Measurements from ENCODE around the gene ENAH. TPM values are rescaled to one million over a fixed set of nuclear protein-coding genes. Genes with fewer than 3 reads are reported as not detected.
A peak's percentile ranks its signal among the peaks of the same experiment; 100 is the strongest.

ENAH gene
- total RNA-seq, 4 donors from 2014 or later, result 22.9 to 109 (median 78.3) TPM

GRCh38 chr1:225593414-225593813 lies 59.5 kb downstream of the ENAH start:
- Histone ChIP-seq H3K27ac (peak overlapping the region in 1 of 2 donors; percentile 6), H3K4me3 (no peak overlapping the region), H3K9me3 (no peaks in the 10 kb centered on the region), H3K27me3 (no peaks in the 10 kb centered on the region), H3K36me3 (no peaks in the 10 kb centered on the region), H3K4me1 (peaks cover 0 to 7% of the 10 kb centered on the region in 2 donors)
- TF ChIP-seq, protein P1, sequence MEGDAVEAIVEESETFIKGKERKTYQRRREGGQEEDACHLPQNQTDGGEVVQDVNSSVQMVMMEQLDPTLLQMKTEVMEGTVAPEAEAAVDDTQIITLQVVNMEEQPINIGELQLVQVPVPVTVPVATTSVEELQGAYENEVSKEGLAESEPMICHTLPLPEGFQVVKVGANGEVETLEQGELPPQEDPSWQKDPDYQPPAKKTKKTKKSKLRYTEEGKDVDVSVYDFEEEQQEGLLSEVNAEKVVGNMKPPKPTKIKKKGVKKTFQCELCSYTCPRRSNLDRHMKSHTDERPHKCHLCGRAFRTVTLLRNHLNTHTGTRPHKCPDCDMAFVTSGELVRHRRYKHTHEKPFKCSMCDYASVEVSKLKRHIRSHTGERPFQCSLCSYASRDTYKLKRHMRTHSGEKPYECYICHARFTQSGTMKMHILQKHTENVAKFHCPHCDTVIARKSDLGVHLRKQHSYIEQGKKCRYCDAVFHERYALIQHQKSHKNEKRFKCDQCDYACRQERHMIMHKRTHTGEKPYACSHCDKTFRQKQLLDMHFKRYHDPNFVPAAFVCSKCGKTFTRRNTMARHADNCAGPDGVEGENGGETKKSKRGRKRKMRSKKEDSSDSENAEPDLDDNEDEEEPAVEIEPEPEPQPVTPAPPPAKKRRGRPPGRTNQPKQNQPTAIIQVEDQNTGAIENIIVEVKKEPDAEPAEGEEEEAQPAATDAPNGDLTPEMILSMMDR (IDR thresholded peaks at IDR 0.05), result no peak
- no peak for TF ChIP-seq POLR2A (IDR thresholded peaks at IDR 0.05)
- intact Hi-C loops (cut with DNase I; ENCODE audit: low total_unique reads), result no loop called here
- DNase-seq, result no peak

DNA sequence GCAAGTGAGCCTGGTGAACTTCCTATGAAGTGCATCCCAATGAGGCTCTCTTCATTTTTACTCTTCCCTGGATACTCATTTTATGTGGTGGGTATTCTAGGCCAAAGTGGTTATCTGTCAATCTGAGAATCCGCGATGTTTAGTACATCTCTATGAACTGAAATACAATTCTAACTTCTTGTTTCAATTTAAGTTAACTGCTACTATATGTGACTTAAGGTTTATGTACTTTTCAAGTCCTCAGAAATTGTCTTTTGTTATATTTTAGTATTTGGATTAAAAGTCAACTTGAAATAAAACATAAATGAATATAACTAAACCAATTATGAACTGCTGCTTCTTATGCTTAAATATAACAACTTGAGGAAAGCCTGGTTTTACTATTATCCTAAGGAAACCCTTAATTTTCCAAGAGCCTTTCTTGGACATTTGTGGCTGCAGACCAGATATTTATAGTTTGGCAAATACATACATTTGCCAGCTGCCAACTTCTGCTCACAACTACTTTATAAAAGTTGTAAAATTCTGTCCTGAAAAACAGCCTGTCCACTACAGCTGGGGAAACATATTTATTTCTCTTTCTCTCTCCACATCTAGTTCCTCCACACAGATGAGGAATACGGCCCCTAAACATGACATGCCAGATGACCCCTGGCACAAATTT lies 60.4 kb downstream of the ENAH start:
- no peak overlapping the region for H3K4me3 ChIP-seq
- intact Hi-C loops (cut with DNase I; ENCODE audit: low total_unique reads), result no loop called here
- no peak for DNase-seq
- TF ChIP-seq, protein P1 (IDR thresholded peaks at IDR 0.05), result no peak
- TF ChIP-seq POLR2A (IDR thresholded peaks at IDR 0.05), result no peak
- no peaks in the 10 kb centered on the region for H3K9me3 ChIP-seq
- no peaks in the 10 kb centered on the region for H3K27me3 ChIP-seq
- H3K27ac ChIP-seq, result peak overlapping the region in 1 of 2 donors; percentile 6
- no peaks in the 10 kb centered on the region for H3K36me3 ChIP-seq
- H3K4me1 ChIP-seq, result peaks cover 0 to 7% of the 10 kb centered on the region in 2 donors

GRCh38 chr1:225587310-225587709 lies 65.6 kb downstream of the ENAH start:
- H3K27ac ChIP-seq, result no peak overlapping the region
- no peaks in the 10 kb centered on the region for H3K27me3 ChIP-seq
- intact Hi-C loops (cut with DNase I; ENCODE audit: low total_unique reads), result no loop called here
- H3K4me3 ChIP-seq, result no peak overlapping the region
- H3K9me3 ChIP-seq, result no peaks in the 10 kb centered on the region
- H3K4me1 ChIP-seq, result no peaks in the 10 kb centered on the region
- DNase-seq, result no peak
- no peak for TF ChIP-seq POLR2A (IDR thresholded peaks at IDR 0.05)
- TF ChIP-seq, protein P1 (IDR thresholded peaks at IDR 0.05), result no peak
- H3K36me3 ChIP-seq, result no peaks in the 10 kb centered on the region

DNA sequence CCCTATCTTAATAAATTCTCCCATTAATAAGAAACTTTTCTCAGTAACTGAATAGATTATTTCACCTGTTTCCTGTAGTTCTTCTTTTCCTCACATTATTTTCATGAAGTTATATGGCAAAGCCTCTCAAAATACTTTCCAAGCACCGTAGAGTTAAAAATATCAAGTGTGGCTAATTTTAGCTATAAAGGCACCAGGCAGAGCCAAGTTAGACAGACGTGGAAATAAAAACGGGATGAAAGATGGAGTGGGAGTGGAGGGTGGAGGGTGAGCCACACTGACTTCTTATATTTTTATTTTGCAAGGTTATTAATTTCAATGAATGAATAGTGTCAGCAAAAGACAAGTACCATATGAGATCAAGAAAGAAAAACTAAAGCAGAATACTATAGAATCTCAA lies 71.7 kb downstream of the ENAH start:
- Histone ChIP-seq H3K4me1 (peaks cover 0 to 4% of the 10 kb centered on the region in 2 donors), H3K4me3 (no peak overlapping the region), H3K27ac (peak overlapping the region; percentile 56 to 67)

More for the DNA sequence above, 71.7 kb downstream of the ENAH start:
- intact Hi-C loops (cut with DNase I; ENCODE audit: low total_unique reads), result no loop called here
- Histone ChIP-seq H3K27me3 (no peaks in the 10 kb centered on the region), H3K9me3 (no peaks in the 10 kb centered on the region), H3K36me3 (no peaks in the 10 kb centered on the region)
- no peak for TF ChIP-seq POLR2A (IDR thresholded peaks at IDR 0.05)
- TF ChIP-seq, protein P1 (IDR thresholded peaks at IDR 0.05), result no peak
- DNase-seq, result no peak

Data from uterus (tissue), 4 donors.